Stimulated activated naive CD8-positive, alpha-beta T cell treated with anti-CD3 and anti-CD28 coated beads, Interleukin-15, amount 100 ng/mL, for 72 hours (primary cell): ENCODE measurements around the gene NFE2.
"Not testable (repeated sequence)": the region's sequence is repeated elsewhere in the genome, so short reads cannot be mapped to it uniquely, and the experiment has no call there.

Source experiments
- ATAC-seq: fragments of 150-1000 bp; cut with Tn5 transposase; 2 replicates; pipeline ENCODE4 v1.10.0; 2021; ENCODE audit warnings: mild to moderate bottlenecking, moderate library complexity
- DNase-seq, 2 donors: peaks; one replicate each; pipeline ENCODE4 v3.0.0; 2021 to 2022
- H3K27ac Mint-ChIP-seq, 2 donors: one replicate each; pipeline ENCODE4 v1.8.0; 2022; ENCODE audit warnings: mild to moderate bottlenecking in 2 of 2, mixed read lengths in 2 of 2, moderate library complexity in 2 of 2
- H3K27me3 Mint-ChIP-seq: one replicate; pipeline ENCODE4 v1.8.0; 2022; ENCODE audit warnings: mixed read lengths
- H3K4me1 Mint-ChIP-seq: one replicate; pipeline ENCODE4 v1.8.0; 2022; ENCODE audit warnings: mild to moderate bottlenecking, mixed read lengths
- H3K4me3 Mint-ChIP-seq, 2 donors: one replicate each; pipeline ENCODE4 v1.8.0; 2022; ENCODE audit warnings: mild to moderate bottlenecking in 2 of 2, mixed read lengths in 2 of 2, moderate library complexity in 1 of 2
- H3K9me3 Mint-ChIP-seq, 2 donors: one replicate each; pipeline ENCODE4 v1.8.0; 2022; ENCODE audit warnings: mixed read lengths in 2 of 2

The NFE2 gene

GRCh38 chr12:54325442-54326109 is 24.8 kb upstream of the NFE2 start:
- H3K27ac Mint-ChIP-seq = peak overlapping the region; percentile 98 to 99
- not testable (repeated sequence) for ATAC-seq

GRCh38 chr12:54324617-54325441 is 24.0 kb upstream of the NFE2 start, which contains the start of gene COPZ1:
TSS of gene COPZ1 (plus strand) at chr12:54325131. CDS start at chr12:54325164, 33 bp downstream.
- DNase-seq (peak; percentile 89 to 94), ATAC-seq (peak; percentile 98)
- Mint-ChIP-seq H3K4me1 (peaks cover 40% of the 10 kb centered on the region), H3K9me3 (no peaks in the 10 kb centered on the region), H3K4me3 (peak within 1 kb of the TSS; percentile 95 to 96), H3K27ac (peak within 1 kb of the TSS; percentile 98 to 99), H3K27me3 (no peaks in the 10 kb centered on the region)

More at GRCh38 chr12:54325442-54326109, 24.8 kb upstream of the NFE2 start:
- peaks cover 47% of the 10 kb centered on the region for H3K4me1 Mint-ChIP-seq
- not testable (repeated sequence) for H3K27me3 Mint-ChIP-seq, DNase-seq, H3K9me3 Mint-ChIP-seq
- H3K4me3 Mint-ChIP-seq = peak overlapping the region; percentile 95 to 96

GRCh38 chr12:54321363-54321762 is 20.5 kb upstream of the NFE2 start:
- H3K4me3 Mint-ChIP-seq = no peak overlapping the region
- DNase-seq = no peak
- no peaks in the 10 kb centered on the region for H3K9me3 Mint-ChIP-seq
- no peaks in the 10 kb centered on the region for H3K27me3 Mint-ChIP-seq
- peaks cover 19% of the 10 kb centered on the region for H3K4me1 Mint-ChIP-seq
- ATAC-seq = no peak
- H3K27ac Mint-ChIP-seq = no peak overlapping the region

GRCh38 chr12:54312309-54312708 is 11.5 kb upstream of the NFE2 start:
- not testable (repeated sequence) for H3K9me3 Mint-ChIP-seq, H3K4me1 Mint-ChIP-seq, H3K27ac Mint-ChIP-seq

GRCh38 chr12:54311051-54311450 is 10.2 kb upstream of the NFE2 start:
- Mint-ChIP-seq H3K4me3 (no peak overlapping the region), H3K4me1 (peaks cover 11% of the 10 kb centered on the region), H3K27ac (no peak overlapping the region), H3K27me3 (peaks cover 12% of the 10 kb centered on the region), H3K9me3 (no peaks in the 10 kb centered on the region)
- DNase-seq = no peak
- ATAC-seq = peak; percentile 49

More at GRCh38 chr12:54312309-54312708, 11.5 kb upstream of the NFE2 start:
- H3K4me3 Mint-ChIP-seq, ATAC-seq, DNase-seq, H3K27me3 Mint-ChIP-seq: not testable (repeated sequence)

- ATAC-seq (peak; percentile 65), DNase-seq (peak in 1 of 2 donors; percentile 28)
- Mint-ChIP-seq H3K4me3 (no peak overlapping the region), H3K27me3 (peaks cover 42% of the 10 kb centered on the region), H3K9me3 (no peaks in the 10 kb centered on the region), H3K27ac (no peak overlapping the region), H3K4me1 (peaks cover 19% of the 10 kb centered on the region)
Measured at GRCh38 chr12:54306925-54307741, 6.3 kb upstream of the NFE2 start.

- peaks cover 34% of the 10 kb centered on the region for H3K4me1 Mint-ChIP-seq
- peaks cover 70% of the 10 kb centered on the region for H3K27me3 Mint-ChIP-seq
- no peak overlapping the region for H3K4me3 Mint-ChIP-seq
- DNase-seq (no peak), ATAC-seq (peak; percentile 60)
- peak overlapping the region in 1 of 2 donors; percentile 54 for H3K27ac Mint-ChIP-seq
- H3K9me3 Mint-ChIP-seq = no peaks in the 10 kb centered on the region
Measured at GRCh38 chr12:54304187-54304810, 3.5 kb upstream of the NFE2 start.

GRCh38 chr12:54303640-54304039 is 2.8 kb upstream of the NFE2 start:
- Mint-ChIP-seq H3K4me3 (no peak overlapping the region), H3K27ac (no peak overlapping the region), H3K4me1 (peaks cover 34% of the 10 kb centered on the region), H3K27me3 (peaks cover 77% of the 10 kb centered on the region), H3K9me3 (no peaks in the 10 kb centered on the region)
- ATAC-seq = no peak
- no peak for DNase-seq

DNA sequence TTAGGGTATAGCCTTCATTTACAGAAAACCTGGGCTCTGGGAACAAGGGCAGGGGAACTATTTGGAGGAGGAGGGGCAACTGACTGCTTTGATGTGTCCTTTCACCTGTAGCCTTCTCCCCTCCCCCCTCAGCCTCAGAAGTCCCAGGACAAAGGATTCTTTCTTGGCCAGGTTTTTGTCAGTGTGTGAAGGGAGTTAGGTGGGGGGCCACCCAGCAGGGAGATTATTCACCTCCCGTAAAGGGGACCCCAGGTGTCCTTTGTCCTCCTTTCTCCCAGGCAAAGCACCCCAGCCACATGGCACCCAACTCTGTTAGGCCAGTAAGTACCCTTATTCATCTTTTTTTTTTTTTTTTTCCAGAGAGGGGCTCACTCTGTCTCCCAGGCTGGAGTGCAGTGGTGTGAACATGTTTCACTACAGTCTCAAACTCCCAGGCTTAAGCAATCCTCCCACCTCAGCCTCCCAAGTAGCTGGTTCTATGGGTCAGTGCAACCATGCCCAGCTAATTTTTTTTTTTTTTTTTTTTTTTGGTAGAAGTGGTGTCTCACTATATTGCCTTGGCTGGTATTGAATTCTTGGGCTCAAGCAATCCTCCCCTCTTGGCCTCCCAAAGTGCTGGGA is 723 bp upstream of the NFE2 start:
- no peak overlapping the region for H3K27ac Mint-ChIP-seq
- no peak for ATAC-seq
- H3K9me3 Mint-ChIP-seq = no peaks in the 10 kb centered on the region
- H3K4me1 Mint-ChIP-seq = peaks cover 29% of the 10 kb centered on the region
- H3K4me3 Mint-ChIP-seq = no peak overlapping the region
- no peak for DNase-seq
- peaks cover 74% of the 10 kb centered on the region for H3K27me3 Mint-ChIP-seq

DNA sequence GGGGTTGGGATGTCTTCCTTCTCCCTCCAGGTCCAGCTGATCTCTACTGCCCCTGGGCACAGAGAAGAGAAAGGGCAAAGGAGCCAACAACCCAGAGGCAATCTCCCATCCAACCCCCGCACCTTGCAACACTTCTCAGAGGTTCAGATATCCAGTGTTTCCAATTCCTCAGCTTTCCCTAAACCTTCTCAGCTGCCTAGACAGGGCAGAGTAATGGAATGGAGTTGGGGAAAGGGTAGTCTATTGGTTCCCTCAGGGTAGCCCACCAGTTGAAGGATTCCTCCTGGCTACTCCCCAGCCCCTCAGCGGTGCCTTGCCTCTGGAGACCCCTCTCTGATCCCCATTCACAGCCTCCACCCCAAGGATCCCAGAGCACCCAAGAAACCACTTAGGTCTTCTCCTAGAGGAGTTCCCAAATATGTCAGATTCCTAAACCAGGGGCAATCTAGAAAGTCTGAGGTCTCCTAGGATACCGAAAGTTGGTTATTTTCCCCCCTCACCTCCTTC is 537 bp downstream of the NFE2 start:
- peaks cover 74% of the 10 kb centered on the region for H3K27me3 Mint-ChIP-seq
- H3K4me3 Mint-ChIP-seq = no peak overlapping the region
- no peak overlapping the region for H3K27ac Mint-ChIP-seq
- H3K9me3 Mint-ChIP-seq = no peaks in the 10 kb centered on the region
- peaks cover 29% of the 10 kb centered on the region for H3K4me1 Mint-ChIP-seq
- ATAC-seq (no peak), DNase-seq (no peak)

- Mint-ChIP-seq H3K9me3 (no peaks in the 10 kb centered on the region), H3K4me1 (peaks cover 29% of the 10 kb centered on the region), H3K27me3 (peaks cover 70% of the 10 kb centered on the region), H3K4me3 (no peak overlapping the region), H3K27ac (no peak overlapping the region)
- no peak for DNase-seq
- ATAC-seq = no peak
Measured at GRCh38 chr12:54299515-54300224, 1.1 kb downstream of the NFE2 start.

GRCh38 chr12:54298904-54299303 is 1.9 kb downstream of the NFE2 start:
- peaks cover 21% of the 10 kb centered on the region for H3K4me1 Mint-ChIP-seq
- DNase-seq (no peak), ATAC-seq (no peak)
- H3K4me3 Mint-ChIP-seq = no peak overlapping the region
- H3K27ac Mint-ChIP-seq = no peak overlapping the region
- peaks cover 62% of the 10 kb centered on the region for H3K27me3 Mint-ChIP-seq
- H3K9me3 Mint-ChIP-seq = no peaks in the 10 kb centered on the region

- H3K27me3 Mint-ChIP-seq = peaks cover 39% of the 10 kb centered on the region
- no peak overlapping the region for H3K27ac Mint-ChIP-seq
- no peaks in the 10 kb centered on the region for H3K9me3 Mint-ChIP-seq
- H3K4me3 Mint-ChIP-seq = no peak overlapping the region
- DNase-seq (no peak), ATAC-seq (no peak)
- peaks cover 20% of the 10 kb centered on the region for H3K4me1 Mint-ChIP-seq
Measured at GRCh38 chr12:54296393-54297099, 4.3 kb downstream of the NFE2 start.
